HG02884 (cell line): ENCODE data around the gene LCN10.
"Not testable (repeated sequence)": the region's sequence is repeated elsewhere in the genome, so short reads cannot be mapped to it uniquely, and the experiment has no call there.

ENCODE experiments used
- ATAC-seq: cut with Tn5 transposase; IDR thresholded peaks from one replicate; pipeline ENCODE4 v1.9.1; 2021; ENCODE audit warnings: mild to moderate bottlenecking, moderate library complexity; ENCODE audit not compliant: unreplicated experiment

The LCN10 gene

DNA sequence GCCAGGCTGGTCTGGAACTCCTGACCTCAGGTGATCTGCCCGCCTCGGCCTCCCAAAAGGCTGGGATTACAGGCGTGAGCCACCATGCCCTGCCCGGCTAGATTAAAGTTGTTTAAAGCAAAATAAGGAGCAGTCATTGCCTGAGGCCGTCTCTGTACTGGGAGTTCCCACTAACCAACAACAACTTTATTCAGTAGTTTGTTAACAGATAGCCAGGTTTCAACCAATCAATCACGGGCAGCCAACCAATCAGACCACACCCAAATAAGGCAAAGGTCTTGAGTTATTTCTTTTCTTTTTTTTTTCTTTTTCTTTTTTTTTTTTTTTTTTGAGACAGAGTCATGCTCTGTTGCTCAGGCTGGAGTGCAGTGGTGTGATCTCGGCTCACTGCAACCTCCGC lies 38.0 kb downstream of the LCN10 start:
- not testable (repeated sequence) for ATAC-seq

DNA sequence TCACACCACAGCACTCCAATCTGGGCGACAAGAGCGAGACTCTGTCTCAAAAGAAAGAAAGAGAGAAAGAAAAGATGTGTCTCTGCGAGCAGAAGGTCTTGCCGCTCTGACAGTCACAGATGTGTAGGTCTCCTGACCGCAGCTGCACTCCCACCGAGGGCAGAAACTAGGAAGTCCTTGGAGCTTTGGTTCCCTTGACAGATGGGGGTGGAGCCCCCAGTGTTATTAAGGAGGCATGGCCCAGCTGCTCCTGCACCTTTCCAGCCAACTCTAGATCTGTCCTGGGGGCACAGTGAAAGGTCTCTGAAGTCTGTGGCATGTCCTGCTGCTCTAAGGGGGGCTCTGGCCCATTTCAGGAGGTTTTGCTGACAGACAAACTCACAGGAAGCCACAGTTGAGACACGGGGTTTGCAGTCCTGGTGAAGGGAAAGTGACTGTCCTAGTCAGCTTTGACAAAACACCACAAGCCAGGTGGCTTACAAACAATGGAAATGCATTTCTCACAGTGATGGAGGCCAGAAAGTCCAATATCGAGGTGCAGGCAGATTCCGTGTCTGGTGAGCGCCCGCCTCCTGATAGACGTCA lies 39.4 kb downstream of the LCN10 start:
- ATAC-seq, result no peak

DNA sequence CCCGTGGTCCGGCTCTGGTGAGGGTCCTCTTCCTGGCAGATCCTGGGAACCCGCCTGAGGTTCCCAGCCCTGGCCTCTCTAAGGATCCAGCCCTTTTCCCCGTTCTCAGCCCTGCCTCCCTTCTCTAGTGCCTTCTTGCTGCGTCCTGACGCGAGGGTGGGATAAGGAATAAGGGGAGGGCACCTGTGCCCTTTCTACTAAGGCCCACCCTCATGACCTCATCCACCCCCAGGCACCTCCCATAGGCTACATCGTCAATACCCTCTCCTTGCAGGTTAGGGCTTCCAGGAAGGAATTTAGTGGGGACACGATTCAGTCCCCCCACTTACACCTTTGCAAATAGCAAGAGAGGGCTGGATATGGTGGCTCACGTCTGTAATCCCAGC lies 41.1 kb downstream of the LCN10 start:
- ATAC-seq, result no peak

DNA sequence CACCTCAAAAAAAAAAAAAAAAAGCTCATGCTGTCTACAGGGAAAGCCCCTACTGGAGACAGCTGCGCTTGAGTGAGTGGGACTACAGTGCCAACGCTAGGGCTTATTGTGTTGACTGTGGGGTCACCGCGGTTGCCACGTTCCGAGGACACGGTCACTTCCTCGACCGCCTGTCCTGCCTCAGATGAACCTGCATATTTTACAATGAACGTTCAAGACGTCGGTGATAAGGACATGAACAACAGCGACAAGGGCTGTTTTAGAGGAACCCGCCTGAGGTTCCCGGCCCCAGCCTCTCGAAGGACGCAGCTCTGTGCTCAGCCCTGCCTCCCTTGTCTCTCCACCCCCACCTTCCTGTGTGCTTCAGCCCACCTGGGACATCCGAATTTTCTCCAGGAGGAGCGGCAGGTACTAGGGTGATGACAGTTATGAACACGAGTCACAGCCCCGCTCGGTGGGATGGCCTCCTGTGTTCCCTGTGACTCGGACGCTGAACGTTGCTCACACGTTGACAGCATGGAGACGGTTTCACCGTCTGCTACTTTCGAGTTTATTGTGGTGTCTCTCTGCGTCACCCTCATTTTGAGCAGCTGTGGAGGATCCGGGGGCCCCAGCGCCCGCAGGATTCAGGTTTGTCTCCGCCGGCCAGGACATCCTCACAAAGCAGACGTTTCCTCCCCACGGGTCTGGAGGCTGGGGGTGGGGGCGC lies 41.6 kb downstream of the LCN10 start:
- ATAC-seq, result no peak

DNA sequence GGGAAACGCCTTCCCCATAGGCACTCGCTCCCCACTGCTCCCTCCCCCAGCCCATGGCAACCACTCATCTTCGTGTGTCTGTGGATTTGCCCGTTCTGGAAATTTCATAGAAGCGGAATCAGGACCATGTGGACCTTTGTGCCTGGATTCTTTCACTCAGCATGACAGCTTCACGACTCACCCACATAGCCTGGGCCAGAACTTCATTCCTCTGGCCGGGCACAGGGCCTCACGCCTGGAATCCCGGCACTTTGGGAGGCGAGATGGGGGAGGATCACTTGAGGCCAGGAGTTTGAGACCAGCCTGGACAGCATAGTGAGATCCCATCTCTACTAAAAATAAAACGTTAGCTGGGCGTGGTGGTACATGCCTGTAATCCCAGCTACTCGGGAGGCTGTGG lies 42.4 kb downstream of the LCN10 start:
- no peak for ATAC-seq

DNA sequence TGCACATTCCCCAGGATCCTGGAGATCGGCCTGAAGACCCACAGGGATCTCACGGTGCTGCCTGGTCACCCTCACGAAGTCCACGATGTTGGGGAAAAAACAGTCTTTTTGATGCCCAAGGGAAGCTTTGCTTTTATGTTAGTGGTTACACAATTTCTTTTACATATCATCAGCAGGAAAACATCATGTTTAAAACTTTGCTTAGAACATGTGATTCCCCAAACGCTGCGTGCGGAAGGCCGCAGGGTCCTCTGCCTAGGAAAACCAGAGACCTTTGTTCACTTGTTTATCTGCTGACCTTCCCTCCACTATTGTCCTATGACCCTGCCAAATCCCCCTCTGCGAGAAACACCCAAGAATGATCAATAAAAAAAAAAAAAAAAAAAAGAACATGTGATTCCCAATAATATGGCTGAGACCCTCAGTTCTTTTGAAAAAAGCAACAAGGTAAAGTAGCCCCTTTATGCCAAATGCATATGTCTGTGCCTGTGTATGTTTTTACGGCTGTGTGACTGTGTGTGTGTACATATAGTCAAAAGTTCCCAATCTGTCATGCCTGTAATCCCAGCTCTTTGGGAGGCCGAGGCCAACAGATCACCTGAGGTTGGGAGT lies 44.0 kb downstream of the LCN10 start:
- ATAC-seq, result no peak

DNA sequence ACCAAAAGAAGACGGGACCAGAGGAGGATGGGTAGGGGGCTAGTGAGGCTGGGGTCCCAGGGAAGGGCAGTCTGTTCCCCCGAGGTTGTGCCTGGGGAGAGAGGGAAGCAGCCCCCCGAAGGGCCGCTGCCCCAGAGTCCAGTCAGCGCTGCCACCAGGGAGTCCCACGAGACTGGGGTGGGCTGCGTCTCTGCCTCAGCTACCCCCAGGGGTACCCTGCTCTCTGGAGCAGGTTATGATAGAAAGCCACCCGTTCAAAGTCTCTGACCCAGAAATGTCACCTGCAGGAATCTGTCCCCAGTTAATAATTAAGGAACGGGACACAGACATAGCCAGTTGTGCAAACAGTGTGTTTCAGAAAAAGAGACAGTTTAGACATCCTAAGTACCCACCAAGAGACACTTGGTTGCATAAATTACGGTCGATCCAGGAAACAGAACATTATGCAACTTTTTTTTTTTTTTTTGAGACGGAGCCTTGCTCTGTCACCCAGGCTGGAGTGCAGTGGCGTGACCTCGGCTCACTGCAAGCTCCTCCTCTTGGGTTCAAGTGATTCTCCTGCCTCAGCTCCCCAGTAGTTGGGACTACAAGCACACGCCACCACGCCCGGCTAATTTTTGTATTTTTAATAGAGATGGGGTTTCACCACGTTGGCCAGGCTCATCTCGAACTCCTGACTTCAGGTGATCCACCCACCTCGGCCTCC lies 44.8 kb downstream of the LCN10 start:
- ATAC-seq, result no peak

DNA sequence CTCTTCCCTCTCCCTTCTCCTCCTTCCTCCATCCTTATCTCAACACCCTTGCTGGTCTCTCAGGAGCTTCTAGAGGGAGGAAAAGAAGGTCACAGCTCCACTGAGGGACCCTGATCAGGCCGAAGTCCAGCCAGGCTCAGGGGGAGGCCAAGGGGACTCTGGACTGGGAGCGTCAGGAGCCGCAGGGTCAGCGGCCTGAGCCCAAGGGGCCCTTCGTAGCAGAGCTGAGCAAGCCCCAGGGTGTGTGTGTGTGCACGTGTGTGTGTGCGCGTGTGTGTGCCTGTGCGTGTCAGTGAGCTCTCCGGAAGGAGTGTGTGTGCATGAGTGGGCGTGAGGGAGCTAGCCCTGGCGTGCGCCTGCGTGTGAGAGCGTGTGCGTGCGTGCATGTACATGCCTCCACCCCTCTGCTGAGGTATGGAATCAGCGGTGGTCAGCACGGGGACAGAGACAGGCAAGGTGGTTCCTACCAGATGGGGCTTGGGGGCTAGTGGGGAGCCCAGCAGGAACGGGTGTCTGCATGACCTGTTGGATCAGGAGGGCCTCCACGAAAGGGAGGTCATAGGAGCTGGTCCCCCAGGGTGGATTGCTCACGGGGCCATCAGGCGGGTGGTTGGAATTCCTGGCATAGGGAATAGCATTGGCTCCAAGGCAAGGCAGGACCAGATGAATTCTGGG lies 45.5 kb downstream of the LCN10 start:
- ATAC-seq, result no peak

DNA sequence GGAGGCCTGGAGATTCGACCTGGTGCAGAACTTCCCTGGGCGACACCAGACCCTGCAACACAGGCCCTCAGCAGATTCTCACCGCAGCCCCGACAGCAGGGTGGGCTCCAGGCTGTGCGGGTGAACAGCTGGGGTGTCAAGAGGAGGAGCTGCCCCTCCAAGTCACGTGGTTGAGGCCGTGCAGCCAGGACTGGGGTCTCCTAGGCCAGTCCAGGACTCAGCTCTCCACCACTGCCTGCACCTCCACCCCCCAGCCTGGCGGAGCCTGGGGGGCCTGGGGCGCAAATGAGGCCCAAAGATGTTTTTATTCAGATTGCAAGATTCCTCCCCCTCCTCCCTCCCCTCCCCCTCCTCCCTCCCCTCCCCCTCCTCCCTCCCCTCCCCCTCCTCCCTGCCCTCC lies 46.2 kb downstream of the LCN10 start:
- no peak for ATAC-seq

DNA sequence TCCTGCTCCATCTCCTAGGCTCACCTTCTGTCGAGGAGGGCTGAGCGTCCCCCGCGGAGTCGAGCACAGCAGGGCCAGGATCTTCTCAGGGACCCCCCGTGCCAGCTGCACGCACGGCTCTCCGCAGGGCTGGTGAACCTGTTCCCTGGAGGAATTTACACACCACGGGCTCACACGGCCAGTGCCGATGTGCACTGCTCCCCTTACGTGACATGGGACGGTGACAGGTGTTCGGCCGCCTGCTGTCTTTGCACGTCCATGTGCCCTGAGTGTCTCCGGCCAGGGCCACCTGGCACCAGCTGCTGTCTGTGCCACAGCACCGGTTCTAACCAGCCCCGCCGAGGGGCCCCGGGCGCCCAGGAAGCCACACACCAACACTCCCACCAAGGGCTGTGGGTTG lies 46.8 kb downstream of the LCN10 start:
- no peak for ATAC-seq

DNA sequence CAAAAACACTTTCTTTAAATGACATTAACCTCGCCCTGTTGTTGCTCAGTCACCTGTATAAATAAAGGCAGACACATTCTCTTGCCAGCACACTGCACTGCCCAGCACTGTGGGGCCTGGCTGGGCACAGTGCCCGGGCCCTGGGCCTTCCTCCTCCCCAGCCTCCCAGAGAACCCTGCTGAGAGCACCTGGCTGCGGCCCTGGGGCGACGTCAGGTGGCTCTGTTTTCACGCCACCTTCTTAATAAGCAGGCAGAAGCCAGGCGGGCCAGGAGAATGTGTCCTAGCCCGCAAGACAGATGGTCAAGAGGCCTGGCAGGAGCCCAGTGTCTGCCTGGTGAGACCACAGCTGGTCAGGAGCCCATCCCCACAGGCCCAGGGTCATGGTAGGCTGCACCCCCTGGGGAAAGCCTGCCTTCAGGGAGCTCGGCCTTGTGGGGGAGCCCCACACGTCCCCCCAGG lies 47.3 kb downstream of the LCN10 start:
- ATAC-seq, result no peak

DNA sequence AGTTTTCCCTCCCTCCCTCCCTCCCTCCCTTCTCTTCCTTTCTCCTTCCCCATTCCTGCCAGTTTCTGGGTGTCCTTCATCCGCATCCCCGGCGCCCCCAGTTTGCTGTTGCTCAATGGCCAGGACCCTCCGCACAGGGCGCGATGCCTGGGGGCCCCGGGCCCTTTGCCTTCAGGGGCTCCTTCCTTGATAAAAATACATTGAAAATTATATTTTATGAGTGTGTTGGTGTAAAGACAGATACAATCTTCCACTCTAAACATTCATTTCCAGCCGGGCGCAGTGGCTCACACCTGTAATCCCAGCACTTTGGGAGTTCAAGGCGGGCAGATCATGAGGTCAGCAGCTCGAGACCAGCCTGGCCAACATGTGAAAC lies 47.9 kb downstream of the LCN10 start:
- no peak for ATAC-seq

DNA sequence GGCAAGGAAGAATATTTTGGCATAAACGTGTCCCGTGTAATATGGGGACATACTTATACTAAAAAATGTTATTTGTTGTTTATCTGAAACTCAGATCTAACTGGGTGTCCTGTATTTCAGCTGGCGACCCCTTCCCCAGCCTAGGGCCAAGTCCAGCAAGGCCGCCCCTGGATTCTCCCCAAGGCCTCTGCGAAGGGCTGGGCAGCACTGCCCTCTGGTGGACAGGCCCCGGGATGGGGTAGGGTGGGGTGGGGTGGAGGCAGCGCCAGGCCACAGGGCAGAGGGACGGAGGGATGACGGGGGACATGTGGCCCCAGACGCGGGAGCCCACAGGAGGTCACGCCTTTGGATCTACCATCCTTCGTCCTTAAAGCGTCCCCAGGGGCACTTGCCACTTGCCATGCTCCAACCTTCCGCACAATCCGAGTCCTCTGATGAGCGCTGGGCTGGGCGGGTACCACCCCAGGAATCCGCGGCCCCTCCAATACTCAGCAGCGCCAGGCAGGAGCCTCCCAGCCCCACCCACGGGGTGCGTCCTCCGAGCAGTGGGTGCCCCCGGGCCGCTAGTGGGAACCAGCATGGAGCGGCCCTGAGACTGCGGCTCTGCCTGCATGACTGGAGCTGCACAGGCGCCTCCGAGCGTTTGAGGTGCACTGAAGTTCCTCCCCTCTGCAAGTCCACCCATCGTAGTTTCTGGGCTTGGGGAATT lies 48.4 kb downstream of the LCN10 start:
- ATAC-seq, result no peak

DNA sequence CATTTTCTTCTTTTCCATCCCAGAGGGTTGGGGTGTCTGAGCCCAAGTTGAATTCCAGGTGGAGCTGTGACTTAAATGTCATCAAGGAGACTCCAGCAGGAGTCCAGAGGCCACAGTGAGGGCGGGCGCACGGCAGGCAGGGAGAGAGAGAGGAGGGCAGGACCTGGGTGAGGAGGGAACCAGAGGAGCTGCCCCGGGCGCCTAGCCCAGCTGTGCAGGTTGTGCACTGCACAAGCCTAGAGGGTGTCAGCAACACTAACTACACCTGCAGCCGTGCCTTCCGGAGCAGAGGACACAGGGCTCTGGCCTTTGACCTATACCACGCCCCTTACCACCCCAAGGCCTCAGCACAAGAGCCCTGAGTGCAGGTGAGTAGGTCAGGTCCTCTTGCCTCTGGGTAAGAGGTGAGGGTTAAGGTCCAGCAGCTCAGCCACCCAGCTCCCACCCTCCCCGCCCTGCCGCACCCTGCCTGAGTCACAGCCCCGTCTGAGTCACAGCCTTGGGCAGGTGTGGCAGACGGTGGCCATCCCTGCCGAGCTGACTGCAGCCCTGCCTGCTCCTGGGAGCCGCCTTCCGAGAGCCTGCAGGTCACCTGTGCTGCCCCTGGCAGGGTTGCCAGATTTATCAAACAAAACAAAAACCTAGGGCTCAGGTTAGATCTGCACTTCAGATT lies 49.1 kb downstream of the LCN10 start:
- no peak for ATAC-seq

DNA sequence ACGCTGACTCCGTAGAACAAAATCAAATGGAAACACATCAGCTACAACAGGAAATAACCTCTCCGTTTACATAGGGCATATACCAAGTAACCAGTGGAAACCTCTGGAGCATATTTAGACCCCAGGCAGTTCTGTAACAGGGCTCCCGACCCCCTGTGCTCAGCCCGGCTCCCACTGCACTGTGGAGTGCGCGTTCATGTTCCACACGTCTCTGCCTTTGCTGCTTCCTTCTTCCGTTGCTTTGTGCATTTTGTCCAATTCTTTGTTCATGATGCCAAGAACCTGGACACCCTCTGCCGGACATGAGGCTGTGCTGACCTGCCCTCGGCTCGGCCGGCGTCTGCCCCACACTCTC lies 49.6 kb downstream of the LCN10 start:
- ATAC-seq, result no peak

DNA sequence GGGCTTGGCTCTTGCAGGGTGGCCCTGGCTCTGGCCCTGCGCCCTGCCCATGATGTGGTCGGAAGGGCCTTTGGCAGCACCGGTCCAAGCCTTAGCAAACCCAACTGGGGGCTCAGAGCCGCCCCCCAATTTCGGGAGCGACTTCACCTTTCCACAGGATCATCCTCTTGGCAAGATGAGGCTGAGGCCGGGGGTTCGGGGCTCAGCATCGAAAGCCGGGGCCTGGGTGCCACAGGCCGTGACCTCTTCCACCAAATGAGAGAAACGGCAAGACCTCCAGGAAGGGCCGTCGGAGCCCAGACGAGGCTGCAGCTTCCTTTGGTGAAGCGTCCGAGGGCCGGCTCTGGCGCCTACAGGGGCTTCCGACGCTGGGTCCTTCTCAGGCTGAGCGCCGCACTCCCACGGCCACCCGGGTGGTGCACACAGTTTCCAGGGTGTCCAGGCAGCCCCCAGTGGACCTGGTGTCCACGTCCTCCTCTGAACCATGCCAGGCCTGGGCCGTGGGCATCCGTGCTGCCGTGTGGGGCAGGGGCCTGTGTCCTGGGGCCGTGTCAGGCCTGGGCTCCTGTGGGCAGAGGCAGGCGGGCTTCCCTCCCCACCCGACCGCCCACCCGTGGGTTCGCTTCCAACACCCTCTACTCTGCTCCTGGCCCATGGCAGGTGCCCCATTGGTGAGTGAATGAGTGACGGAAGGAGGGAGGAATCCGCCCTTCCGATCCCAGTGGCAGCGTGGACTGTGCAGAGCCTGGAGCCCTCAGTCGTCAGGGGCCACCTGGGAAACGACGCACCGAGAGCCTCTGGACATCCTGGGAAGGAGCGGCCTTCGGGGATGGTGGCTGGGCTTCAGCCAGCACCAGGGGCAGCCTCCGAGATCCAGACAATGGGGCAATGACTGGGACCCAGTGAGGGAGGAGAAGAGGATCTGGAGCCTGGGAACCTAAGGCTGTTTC lies 50.3 kb downstream of the LCN10 start:
- no peak for ATAC-seq

DNA sequence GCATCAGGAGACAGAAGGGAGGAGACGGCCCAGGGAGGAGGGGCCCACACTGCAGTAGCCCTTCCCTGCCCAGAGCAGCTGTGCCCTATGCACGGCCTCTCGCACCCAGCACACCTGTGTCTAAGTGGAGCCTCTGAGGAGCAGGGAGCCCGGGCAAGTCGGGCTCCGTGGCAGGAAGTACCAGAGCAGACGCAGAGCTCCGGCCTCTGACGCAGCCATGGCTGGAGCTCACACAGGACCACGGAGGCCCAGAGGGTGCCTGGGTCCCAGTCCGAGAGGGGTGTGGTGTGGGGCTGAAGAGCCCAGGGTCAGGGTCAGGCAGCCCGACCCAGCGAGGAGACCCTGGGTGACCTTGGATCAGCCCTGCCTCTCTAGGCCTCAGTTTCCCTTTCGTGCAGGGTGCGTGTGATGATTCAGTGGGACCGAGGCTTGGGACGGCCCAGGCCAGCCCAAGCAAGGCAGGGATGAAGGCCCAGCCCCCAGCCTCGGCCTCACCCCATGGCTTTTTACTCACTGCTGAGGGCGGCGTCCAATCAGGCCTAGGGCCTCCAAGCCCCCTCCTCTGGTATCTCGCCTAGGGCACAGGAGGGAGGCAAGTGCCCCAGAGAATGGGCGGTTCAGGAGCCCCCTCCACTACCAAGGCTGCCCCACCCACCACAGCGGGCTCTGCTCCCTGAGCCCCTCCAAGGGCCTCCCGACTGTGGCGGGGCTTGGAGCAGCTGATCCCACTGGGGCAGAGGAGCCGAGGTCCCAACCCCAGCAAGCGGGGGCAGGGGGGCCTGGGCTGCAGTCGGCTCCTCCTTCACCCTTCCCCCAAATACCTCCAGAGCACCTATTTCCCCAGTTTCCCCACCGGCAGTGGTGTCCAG lies 51.2 kb downstream of the LCN10 start:
- no peak for ATAC-seq

DNA sequence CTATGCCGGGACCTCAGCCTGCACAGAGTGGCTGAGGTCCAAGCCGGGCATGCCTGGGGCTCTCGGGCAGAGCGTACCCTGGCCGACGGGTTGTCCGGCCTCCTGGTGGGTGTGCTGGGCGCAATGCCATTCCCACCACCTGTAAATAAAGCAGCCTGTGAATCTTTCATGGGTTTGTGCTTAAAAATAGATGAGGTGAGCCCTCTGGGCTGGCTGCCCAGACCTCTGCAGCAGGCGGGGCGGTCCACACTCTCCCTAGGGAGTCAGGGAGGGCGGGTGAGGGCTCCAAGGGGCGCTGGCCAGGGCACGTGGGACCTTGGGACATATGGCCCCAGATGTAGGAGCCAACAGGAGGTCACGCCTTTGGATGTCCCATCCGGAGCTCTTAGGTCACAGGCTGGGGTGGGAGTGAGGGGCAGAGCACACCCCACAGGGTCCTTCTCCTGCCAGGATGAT lies 51.9 kb downstream of the LCN10 start:
- no peak for ATAC-seq
